IMR-90 (cell line): Measurements from ENCODE around the gene UPF1. TPM values are rescaled to one million over a fixed set of nuclear protein-coding genes. Genes with fewer than 3 reads are reported as not detected.

Experiments used
- ATAC-seq: fragments of 200-7000 bp; cut with Tn5 transposase; 2 replicates; pipeline ENCODE4 v1.9.1; 2020; ENCODE audit warnings: low read depth, mild to moderate bottlenecking, moderate library complexity
- BruUV-seq: library from RNA; stranded (reverse); fragments of 400-500 nt; replicated peaks from 2 replicates; lab custom pipeline; 2021; lab: Mats Ljungman, UMichigan
- CTCF ChIA-PET: fragments of 300-600 bp; formaldehyde crosslinking; extraction: SDS; loops from one replicate; lab custom pipeline; 2021; ENCODE audit warnings: antibody characterized with exemption; lab: Yijun Ruan, JAX
- POLR2A ChIA-PET: fragments of 300-600 bp; sonication (Branson Sonifier 250); formaldehyde crosslinking; loops from one replicate; lab custom pipeline; 2022; ENCODE audit warnings: antibody characterized with exemption; ENCODE audit not compliant: unreplicated experiment; lab: Charles Lee
- DNase-seq: peaks from one replicate; pipeline ENCODE4 v3.0.0; 2013
- H2AFZ ChIP-seq: replicated peaks from 2 replicates; pipeline ENCODE3; 2013; ENCODE audit warnings: low read length, mild to moderate bottlenecking; ENCODE audit not compliant: poor library complexity
- H2AK5ac ChIP-seq: 2 replicates; pipeline ENCODE4 v1.6.1; 2013; ENCODE audit warnings: low read depth, low read length, inconsistent platforms
- H2AK9ac ChIP-seq: replicated peaks from 2 replicates; pipeline ENCODE3; 2013; ENCODE audit warnings: mild to moderate bottlenecking, low read depth, low read length, moderate library complexity; ENCODE audit not compliant: poor library complexity
- H2BK120ac ChIP-seq: 2 replicates; pipeline ENCODE4 v1.6.1; 2013; ENCODE audit warnings: low read depth, low read length, inconsistent platforms
- H2BK15ac ChIP-seq: 3 replicates; pipeline ENCODE4 v1.6.1; 2013; ENCODE audit warnings: low read depth, low read length, inconsistent platforms
- H2BK20ac ChIP-seq: 2 replicates; pipeline ENCODE4 v1.6.1; 2013; ENCODE audit warnings: low read depth, mild to moderate bottlenecking, inconsistent platforms, low read length, moderate library complexity
- H2BK5ac ChIP-seq: 2 replicates; pipeline ENCODE4 v1.6.1; 2013; ENCODE audit warnings: mild to moderate bottlenecking, low read depth, low read length, inconsistent platforms; ENCODE audit not compliant: poor library complexity, severe bottlenecking
- H3K14ac ChIP-seq: replicated peaks from 2 replicates; pipeline ENCODE4 v1.6.1; 2013; ENCODE audit warnings: low read depth, low read length, inconsistent platforms
- H3K18ac ChIP-seq: 2 replicates; pipeline ENCODE4 v1.6.1; 2013; ENCODE audit warnings: low read depth, low read length, control low read depth
- H3K23ac ChIP-seq: 2 replicates; pipeline ENCODE4 v1.6.1; 2013; ENCODE audit warnings: low read depth, low read length, inconsistent platforms
- H3K27ac ChIP-seq: 2 replicates; pipeline ENCODE4 v1.5.1; 2013; ENCODE audit warnings: mild to moderate bottlenecking, control low read depth, low read length; ENCODE audit not compliant: insufficient read depth
- H3K27me3 ChIP-seq: 2 replicates; pipeline ENCODE4 v1.6.1; 2013; ENCODE audit warnings: low read length; ENCODE audit not compliant: control insufficient read depth, insufficient read depth
- H3K36me3 ChIP-seq: 2 replicates; pipeline ENCODE4 v1.6.1; 2013; ENCODE audit warnings: low read length, mixed read lengths; ENCODE audit not compliant: control insufficient read depth, insufficient read depth
- H3K4ac ChIP-seq: 2 replicates; pipeline ENCODE4 v1.6.1; 2013; ENCODE audit warnings: low read depth, low read length, inconsistent platforms
- H3K4me1 ChIP-seq: 2 replicates; pipeline ENCODE4 v1.6.1; 2013; ENCODE audit warnings: low read length, mixed read lengths; ENCODE audit not compliant: control insufficient read depth, insufficient read depth
- H3K4me2 ChIP-seq: 2 replicates; pipeline ENCODE4 v1.6.1; 2013; ENCODE audit warnings: low read depth, mild to moderate bottlenecking, control low read depth, low read length, moderate library complexity
- H3K4me3 ChIP-seq: 2 replicates; pipeline ENCODE4 v1.5.1; 2013; ENCODE audit warnings: low read depth, mild to moderate bottlenecking, control low read depth, low read length, moderate library complexity; ENCODE audit not compliant: insufficient read depth
- H3K56ac ChIP-seq: 2 replicates; pipeline ENCODE4 v1.6.1; 2013; ENCODE audit warnings: low read length, inconsistent platforms; ENCODE audit not compliant: insufficient read depth; ENCODE audit errors: extremely low read depth
- H3K79me1 ChIP-seq, 2 experiments: 2 replicates each; pipeline ENCODE4 v1.6.1; 2013; ENCODE audit warnings: low read length in 2 of 2, inconsistent platforms in 1 of 2, low read depth in 1 of 2
- H3K9ac ChIP-seq: 2 replicates; pipeline ENCODE4 v1.6.1; 2013; ENCODE audit warnings: low read depth, low read length, control low read depth
- H3K9me1 ChIP-seq: 2 replicates; pipeline ENCODE4 v1.6.1; 2013; ENCODE audit warnings: low read length, inconsistent platforms; ENCODE audit not compliant: insufficient read depth
- H3K9me3 ChIP-seq: 2 replicates; pipeline ENCODE4 v1.6.1; 2013; ENCODE audit warnings: low read length; ENCODE audit not compliant: control insufficient read depth, insufficient read depth
- H4K20me1 ChIP-seq: 2 replicates; pipeline ENCODE4 v1.6.1; 2013; ENCODE audit warnings: low read length, inconsistent platforms; ENCODE audit not compliant: insufficient read depth
- H4K5ac ChIP-seq: 2 replicates; pipeline ENCODE4 v1.6.1; 2013; ENCODE audit warnings: mild to moderate bottlenecking, low read depth, low read length, control low read depth
- H4K8ac ChIP-seq, 2 experiments: 2 replicates each; pipeline ENCODE4 v1.6.1; 2013; ENCODE audit warnings: low read depth in 2 of 2, low read length in 2 of 2, control low read depth in 1 of 2, inconsistent platforms in 1 of 2
- H4K91ac ChIP-seq: 2 replicates; pipeline ENCODE4 v1.6.1; 2013; ENCODE audit warnings: low read depth, low read length, inconsistent platforms; ENCODE audit not compliant: insufficient read depth
- BHLHE40 ChIP-seq: fragments of 150-350 bp; IDR thresholded peaks from 2 replicates; pipeline ENCODE4 v1.6.1; 2016; ENCODE audit warnings: mild to moderate bottlenecking, low read depth, low read length
- CHD1 ChIP-seq: IDR thresholded peaks from 2 replicates; pipeline ENCODE4 v1.6.1; 2012; ENCODE audit warnings: low read depth, low read length, improper control_type of control experiment
- FOS ChIP-seq: fragments of 150-350 bp; IDR thresholded peaks from 2 replicates; pipeline ENCODE4 v1.6.1; 2016; ENCODE audit warnings: low read depth, low read length
- MAFK ChIP-seq: IDR thresholded peaks from 2 replicates; pipeline ENCODE4 v1.6.1; 2012; ENCODE audit warnings: low read depth, low read length, improper control_type of control experiment
- MAZ ChIP-seq: IDR thresholded peaks from 2 replicates; pipeline ENCODE4 v1.6.1; 2012; ENCODE audit warnings: low read depth, mild to moderate bottlenecking, low read length, improper control_type of control experiment, moderate library complexity, borderline replicate concordance
- MXI1 ChIP-seq: IDR thresholded peaks from 2 replicates; pipeline ENCODE4 v1.6.1; 2012; ENCODE audit warnings: low read depth, mild to moderate bottlenecking, low read length, moderate library complexity, borderline replicate concordance
- RAD21 ChIP-seq: IDR thresholded peaks from 2 replicates; pipeline ENCODE4 v1.6.1; 2012; ENCODE audit warnings: low read length, improper control_type of control experiment
- RCOR1 ChIP-seq: IDR thresholded peaks from 2 replicates; pipeline ENCODE4 v1.6.1; 2012; ENCODE audit warnings: mild to moderate bottlenecking, low read length, improper control_type of control experiment; ENCODE audit not compliant: insufficient replicate concordance
- RFX5 ChIP-seq: IDR thresholded peaks from 2 replicates; pipeline ENCODE4 v1.8.0; 2012; ENCODE audit warnings: low read depth, mild to moderate bottlenecking, low read length, moderate library complexity
- SMC3 ChIP-seq: fragments of 150-350 bp; IDR thresholded peaks from 2 replicates; pipeline ENCODE4 v1.6.1; 2016; ENCODE audit warnings: low read depth, mild to moderate bottlenecking, antibody characterized with exemption, low read length, moderate library complexity
- WGBS, 2 experiments: methylation state at CpG; one replicate each; pipeline versions ENCODE4 v1.1.5 to v1.1.7; 2013; ENCODE audit warnings: missing lambda C conversion rate in 2 of 2; ENCODE audit not compliant: insufficient read length in 1 of 2; ENCODE audit errors: extremely low coverage in 2 of 2; 5-methylcytosine and 5-hydroxymethylcytosine counted together
- dilution Hi-C: fragments of 300-500 bp; cut with HindIII; formaldehyde crosslinking; loops from one replicate; pipeline ENCODE4 v1.14.3; 2018; ENCODE audit warnings: low sequenced_read_pairs; ENCODE audit not compliant: unreplicated experiment
- in situ Hi-C: fragments of 300-500 bp; cut with MboI; formaldehyde crosslinking; loops from 3 replicates; pipeline ENCODE4 v1.14.3; 2019; ENCODE audit warnings: low sequenced_read_pairs, inconsistent platforms, mixed read lengths
- intact Hi-C: fragments of 100-400 bp; cut with micrococcal nuclease; formaldehyde crosslinking; loops from 2 replicates; pipeline ENCODE4 v1.10.0; 2022
- polyA plus RNA-seq, 3 experiments: library from polyadenylated mRNA; depleted of rRNA; stranded (reverse); fragments of >200 nt; gene quantifications; 2 replicates each; pipeline ENCODE4 v1.2.3, GENCODE V29; 2012; ENCODE audit warnings: low replicate concordance in 1 of 3
- total RNA-seq: library from RNA; depleted of rRNA; stranded (reverse); fragments of >200 nt; gene quantifications from 2 replicates; pipeline ENCODE4 v1.2.3, GENCODE V29; 2012
- TF ChIP-seq, protein P1 (sequence below): fragments of 150-350 bp; IDR thresholded peaks from 2 replicates; pipeline ENCODE4 v1.6.1; 2017; ENCODE audit warnings: mild to moderate bottlenecking, antibody characterized with exemption, low read length, low read depth

The UPF1 gene
- total and polyA plus RNA-seq, 2 of the 4 experiments (the other 2 are of a cell fraction): 31.2 to 50.3 TPM

DNA sequence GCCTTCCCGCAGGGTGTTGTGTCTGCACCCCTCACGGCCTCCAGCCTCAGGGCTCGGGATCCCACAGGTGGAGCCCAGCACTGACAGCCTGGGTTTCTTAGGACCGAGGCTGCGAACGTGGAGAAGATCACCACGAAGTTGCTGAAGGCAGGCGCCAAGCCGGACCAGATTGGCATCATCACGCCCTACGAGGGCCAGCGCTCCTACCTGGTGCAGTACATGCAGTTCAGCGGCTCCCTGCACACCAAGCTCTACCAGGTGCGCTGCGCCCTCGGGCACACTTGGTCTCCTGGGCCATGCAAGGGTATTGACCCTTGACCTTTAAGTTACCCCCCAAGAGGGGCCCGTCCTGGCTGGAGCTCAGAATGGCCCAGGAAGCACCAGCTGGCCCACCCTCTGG is 29.0 kb downstream of the UPF1 start:
- no peaks in the 10 kb centered on the region for H3K9me3 ChIP-seq
- in situ Hi-C loops (no loop called here), intact Hi-C loops (no loop called here), dilution Hi-C loops (no loop called here)
- no peak overlapping the region for H4K5ac ChIP-seq
- no peak overlapping the region for H3K56ac ChIP-seq
- H3K4me3 ChIP-seq: no peak overlapping the region
- no peak overlapping the region for H3K4me2 ChIP-seq
- no peak overlapping the region for H3K4ac ChIP-seq
- no peak overlapping the region for H2BK120ac ChIP-seq
- WGBS, 2 experiments: 95% methylated on average over 15 of the region's 17 CpGs; no CpG with 5 or more reads in 1 of the 2 experiments
- no peaks in the 10 kb centered on the region for H3K27me3 ChIP-seq
- H2BK5ac ChIP-seq: no peak overlapping the region
- H2BK20ac ChIP-seq: no peak overlapping the region
- H3K79me1 ChIP-seq: peaks cover 8 to 39% of the 10 kb centered on the region in 2 experiments; a peak in 3 of 4 replicates
- H3K4me1 ChIP-seq: no peaks in the 10 kb centered on the region
- no peak for DNase-seq
- no peak overlapping the region for H3K9ac ChIP-seq
- H3K18ac ChIP-seq: no peak overlapping the region
- ChIA-PET CTCF (no interaction called here), POLR2A (no interaction called here)
- no peak overlapping the region for H2BK15ac ChIP-seq
- no peak overlapping the region for H3K23ac ChIP-seq
- no peaks in the 10 kb centered on the region for H3K9me1 ChIP-seq
- H2AK9ac ChIP-seq: no peak overlapping the region
- no TSS peak for BruUV-seq
- no peak overlapping the region for H4K8ac ChIP-seq
- no peak overlapping the region for H3K14ac ChIP-seq
- H3K27ac ChIP-seq: no peak overlapping the region
- H3K36me3 ChIP-seq: peaks cover 90% of the 10 kb centered on the region
- no peak for TF ChIP-seq MAZ
- no peak for TF ChIP-seq RAD21
- TF ChIP-seq CHD1: no peak
- TF ChIP-seq SMC3: no peak
- no peak for TF ChIP-seq RFX5
- TF ChIP-seq BHLHE40: no peak
- no peak for TF ChIP-seq MXI1
- no peak for TF ChIP-seq RCOR1
- TF ChIP-seq, protein P1, sequence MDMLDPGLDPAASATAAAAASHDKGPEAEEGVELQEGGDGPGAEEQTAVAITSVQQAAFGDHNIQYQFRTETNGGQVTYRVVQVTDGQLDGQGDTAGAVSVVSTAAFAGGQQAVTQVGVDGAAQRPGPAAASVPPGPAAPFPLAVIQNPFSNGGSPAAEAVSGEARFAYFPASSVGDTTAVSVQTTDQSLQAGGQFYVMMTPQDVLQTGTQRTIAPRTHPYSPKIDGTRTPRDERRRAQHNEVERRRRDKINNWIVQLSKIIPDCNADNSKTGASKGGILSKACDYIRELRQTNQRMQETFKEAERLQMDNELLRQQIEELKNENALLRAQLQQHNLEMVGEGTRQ: no peak
- no peak for TF ChIP-seq FOS
- TF ChIP-seq MAFK: no peak
- H2AFZ ChIP-seq: no peak overlapping the region
- H4K20me1 ChIP-seq: peaks cover 15% of the 10 kb centered on the region
- H2AK5ac ChIP-seq: no peak overlapping the region
- ATAC-seq: no peak
- no peak overlapping the region for H4K91ac ChIP-seq
